Measurements from ENCODE around the gene SUN5.
"Not testable (repeated sequence)": the region's sequence is repeated elsewhere in the genome, so short reads cannot be mapped to it uniquely, and the experiment has no call there.

Gene SUN5

GRCh38 chr20:32960849-32961731 lies 43.1 kb downstream of the SUN5 start:
- no peak for DNase-seq

GRCh38 chr20:32960222-32960518 lies 44.1 kb downstream of the SUN5 start:
- no peak for DNase-seq

- no peak for DNase-seq
These were observed 44.6 kb downstream of the SUN5 start for GRCh38 chr20:32959351-32960221.

GRCh38 chr20:32958574-32958973 lies 45.7 kb downstream of the SUN5 start:
- no peak for DNase-seq

- no peak for DNase-seq
These were observed 46.8 kb downstream of the SUN5 start for GRCh38 chr20:32957459-32957858.

- DNase-seq, result not testable (repeated sequence)
These were observed 53.7 kb downstream of the SUN5 start for GRCh38 chr20:32950539-32950938.

- no peak for DNase-seq
These were observed 57.6 kb downstream of the SUN5 start for GRCh38 chr20:32946629-32947028.

GRCh38 chr20:32945710-32946221 lies 58.5 kb downstream of the SUN5 start:
- DNase-seq, result no peak

- DNase-seq, result no peak
These were observed 60.7 kb downstream of the SUN5 start for GRCh38 chr20:32943490-32944052.

- no peak for DNase-seq
These were observed 62.9 kb downstream of the SUN5 start for GRCh38 chr20:32941155-32941885.

- DNase-seq, result no peak
These were observed 69.7 kb downstream of the SUN5 start for GRCh38 chr20:32934580-32934979.

Data from NCI-H1417 treated with DMSO at 0.1 percent for 48 hours (cell line).